H1 (cell line): ENCODE measurements around the gene DENND5B.

Experiments
- CREB1 ChIP-seq: IDR thresholded peaks from 2 replicates; pipeline ENCODE4 v1.6.1; 2012; ENCODE audit warnings: inconsistent platforms
- CTCF ChIP-seq, 3 experiments: IDR thresholded peaks; 1 replicate in 2 of 3; 2 replicates in 1 of 3; pipeline versions ENCODE4 v1.5.1 to v1.6.1; 2011; ENCODE audit warnings: low read length in 3 of 3, mild to moderate bottlenecking in 3 of 3, inconsistent platforms in 2 of 3, low read depth in 1 of 3, moderate library complexity in 1 of 3; ENCODE audit not compliant: insufficient read depth in 1 of 3; ENCODE audit errors: control extremely low read depth in 1 of 3
- EZH2 ChIP-seq: fragments of 200-600 bp; sonication (generic); IDR thresholded peaks from 2 replicates; pipeline ENCODE4 v1.7.1; 2012; ENCODE audit warnings: low read depth, mild to moderate bottlenecking, moderate library complexity, low read length, inconsistent platforms; ENCODE audit not compliant: severe bottlenecking
- FOSL1 ChIP-seq: IDR thresholded peaks from 2 replicates; pipeline ENCODE4 v1.6.1; 2011; ENCODE audit warnings: mild to moderate bottlenecking, low read depth, low read length, moderate library complexity; ENCODE audit not compliant: insufficient read depth
- GTF2F1 ChIP-seq: IDR thresholded peaks from 2 replicates; pipeline ENCODE4 v1.6.1; 2012; ENCODE audit warnings: low read depth, low read length, improper control_type of control experiment, borderline replicate concordance
- TAF1 ChIP-seq: IDR thresholded peaks from 2 replicates; pipeline ENCODE4 v1.6.1; 2011; ENCODE audit warnings: mild to moderate bottlenecking, low read depth, low read length

GRCh38 chr12:31594681-31595080 lies 3.7 kb upstream of the DENND5B start:
- TF ChIP-seq FOSL1 (no peak), CTCF (IDR thresholded peaks at IDR 0.05; ENCODE audit: control extremely low read depth in 1 of 3, insufficient read depth in 1 of 3, low read depth in 1 of 3, low read length in 3 of 3) (no peak), EZH2 (no peak), CREB1 (no peak), TAF1 (no peak), GTF2F1 (no peak)
